Measurements from ENCODE around the gene HBB. TPM values are rescaled to one million over a fixed set of nuclear protein-coding genes. Genes with fewer than 3 reads are reported as not detected.

The HBB gene
- total and polyA plus RNA-seq, 2 donors (not counting 3 experiments of a cell fraction or from before 2014, with no cell fraction given), result not detected

GRCh38 chr11:5232821-5233220, 6.0 kb upstream of the HBB start:
- intact Hi-C loops (cut with micrococcal nuclease) (no loop called here), dilution Hi-C loops (cut with MboI; ENCODE audit: extremely low pct_ligation_motif_present, low sequenced_read_pairs) (no loop called here)
- Histone ChIP-seq H3K4me1 (ENCODE audit: control insufficient read depth, extremely low read depth, insufficient read depth, low read length) (no peaks in the 10 kb centered on the region), H3K36me3 (ENCODE audit: control insufficient read depth in 2 of 2, extremely low read depth in 1 of 2, insufficient read depth in 2 of 2, low read length in 2 of 2) (no peaks in the 10 kb centered on the region), H3K9ac (replicated peaks; ENCODE audit: extremely low read depth, insufficient read depth, low read length) (no peak overlapping the region), H3K9me3 (replicated peaks; ENCODE audit: control insufficient read depth, insufficient read depth, low read length) (no peaks in the 10 kb centered on the region), H3K4me3 (replicated peaks in 1 of 3; ENCODE audit: insufficient read depth in 1 of 3, low read depth in 1 of 3, low read length in 3 of 3) (no peak overlapping the region), H2AFZ (ENCODE audit: low read depth, low read length) (no peak overlapping the region), H3K79me2 (ENCODE audit: control insufficient read depth, insufficient read depth, low read length) (no peaks in the 10 kb centered on the region), H3K27ac (ENCODE audit: insufficient read depth, low read depth, low read length) (no peak overlapping the region), H3K27me3 (ENCODE audit: control insufficient read depth in 2 of 2, insufficient read depth in 2 of 2, low read length in 2 of 2) (no peaks in the 10 kb centered on the region), H3K9me1 (replicated peaks; ENCODE audit: control insufficient read depth, extremely low read depth, insufficient read depth, low read length) (no peaks in the 10 kb centered on the region), H3K4me2 (ENCODE audit: insufficient read depth, low read length) (no peak overlapping the region), H4K20me1 (replicated peaks; ENCODE audit: control insufficient read depth, extremely low read depth, insufficient read depth, low read length) (no peaks in the 10 kb centered on the region)
- no TSS peak for BruUV-seq (replicated peaks)
- DNase-seq (ENCODE audit: low read depth, low spot score) (no peak), FAIRE-seq (no peak)
- CTCF ChIA-PET, result no interaction called here
- POLR2A ChIA-PET, result no interaction called here
- TF ChIP-seq POLR2A (IDR thresholded peaks at IDR 0.05; ENCODE audit: low read depth, low read length) (no peak), JUN (IDR thresholded peaks at IDR 0.05; ENCODE audit: borderline replicate concordance, insufficient read depth, insufficient read length, low read depth) (no peak), MAX (IDR thresholded peaks at IDR 0.05; ENCODE audit: insufficient read depth, insufficient read length) (no peak), FOS (IDR thresholded peaks at IDR 0.05; ENCODE audit: borderline replicate concordance, insufficient read depth, low read length) (no peak), CTCF (IDR thresholded peaks at IDR 0.05; ENCODE audit: extremely low read depth in 1 of 2, insufficient read depth in 1 of 2, low read depth in 1 of 2, low read length in 2 of 2) (no peak)

DNA sequence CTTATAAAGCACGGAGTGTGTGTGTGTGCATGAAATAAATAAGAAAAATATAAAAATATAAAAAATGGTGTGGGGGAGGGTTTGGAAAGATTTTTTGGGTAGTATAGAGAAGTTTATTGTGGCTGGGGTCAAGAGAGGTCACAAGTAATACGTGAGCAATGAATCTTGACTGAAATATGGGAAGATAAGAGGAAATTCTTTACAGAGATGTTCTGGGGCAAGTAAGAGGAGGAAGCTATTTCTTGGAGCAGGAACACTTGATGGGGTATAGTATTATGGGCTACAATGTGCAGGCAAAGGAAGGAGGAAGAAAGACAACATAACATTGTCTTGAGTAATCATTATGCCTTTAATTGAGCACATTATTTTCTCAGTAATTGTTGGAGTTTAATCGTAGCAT, 5.3 kb upstream of the HBB start:
- no peaks in the 10 kb centered on the region for H4K20me1 ChIP-seq (replicated peaks; ENCODE audit: control insufficient read depth, extremely low read depth, insufficient read depth, low read length)
- no peaks in the 10 kb centered on the region for H3K36me3 ChIP-seq (ENCODE audit: control insufficient read depth in 2 of 2, extremely low read depth in 1 of 2, insufficient read depth in 2 of 2, low read length in 2 of 2)
- H3K4me1 ChIP-seq (ENCODE audit: control insufficient read depth, extremely low read depth, insufficient read depth, low read length), result no peaks in the 10 kb centered on the region
- H3K9ac ChIP-seq (replicated peaks; ENCODE audit: extremely low read depth, insufficient read depth, low read length), result no peak overlapping the region
- FAIRE-seq (no peak), DNase-seq (ENCODE audit: low read depth, low spot score) (no peak)
- POLR2A ChIA-PET, result no interaction called here
- no peaks in the 10 kb centered on the region for H3K79me2 ChIP-seq (ENCODE audit: control insufficient read depth, insufficient read depth, low read length)
- H3K9me1 ChIP-seq (replicated peaks; ENCODE audit: control insufficient read depth, extremely low read depth, insufficient read depth, low read length), result no peaks in the 10 kb centered on the region
- H2AFZ ChIP-seq (ENCODE audit: low read depth, low read length), result no peak overlapping the region
- dilution Hi-C loops (cut with MboI; ENCODE audit: extremely low pct_ligation_motif_present, low sequenced_read_pairs), result no loop called here
- H3K9me3 ChIP-seq (replicated peaks; ENCODE audit: control insufficient read depth, insufficient read depth, low read length), result no peaks in the 10 kb centered on the region
- H3K27me3 ChIP-seq (ENCODE audit: control insufficient read depth in 2 of 2, insufficient read depth in 2 of 2, low read length in 2 of 2), result no peaks in the 10 kb centered on the region
- H3K27ac ChIP-seq (ENCODE audit: insufficient read depth, low read depth, low read length), result no peak overlapping the region
- no TSS peak for BruUV-seq (replicated peaks)
- intact Hi-C loops (cut with micrococcal nuclease), result no loop called here
- TF ChIP-seq FOS (IDR thresholded peaks at IDR 0.05; ENCODE audit: borderline replicate concordance, insufficient read depth, low read length) (no peak), JUN (IDR thresholded peaks at IDR 0.05; ENCODE audit: borderline replicate concordance, insufficient read depth, insufficient read length, low read depth) (no peak), MAX (IDR thresholded peaks at IDR 0.05; ENCODE audit: insufficient read depth, insufficient read length) (no peak), CTCF (IDR thresholded peaks at IDR 0.05; ENCODE audit: extremely low read depth in 1 of 2, insufficient read depth in 1 of 2, low read depth in 1 of 2, low read length in 2 of 2) (no peak)
- no peak overlapping the region for H3K4me2 ChIP-seq (ENCODE audit: insufficient read depth, low read length)
- H3K4me3 ChIP-seq (replicated peaks in 1 of 3; ENCODE audit: insufficient read depth in 1 of 3, low read depth in 1 of 3, low read length in 3 of 3), result no peak overlapping the region
- CTCF ChIA-PET, result no interaction called here
